HG03103 (cell line): ENCODE data around the gene RERE.

Source experiments
- ATAC-seq: cut with Tn5 transposase; IDR thresholded peaks from one replicate; pipeline ENCODE4 v1.9.1; 2021; ENCODE audit warnings: low read depth; ENCODE audit not compliant: unreplicated experiment

Gene RERE

DNA sequence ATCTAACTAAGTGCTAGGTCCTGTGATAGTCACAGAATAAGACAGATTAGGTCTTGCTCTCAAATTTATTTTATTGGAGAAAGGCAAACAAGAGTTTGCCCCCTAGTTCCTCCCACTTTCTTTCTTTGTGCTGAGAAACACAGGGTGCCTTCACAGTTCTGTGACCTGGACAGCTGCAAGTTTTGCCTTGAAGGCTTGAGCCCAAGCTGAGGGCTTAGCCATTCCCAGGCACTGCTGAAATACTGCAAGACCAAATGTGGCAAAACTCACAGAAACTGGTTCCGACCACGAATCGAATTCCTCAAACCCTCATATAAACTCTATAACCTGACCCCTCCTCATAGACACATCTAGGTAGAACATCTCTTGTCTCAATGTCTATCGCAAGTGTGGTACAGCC is 227.9 kb downstream of the RERE start:
- no peak for ATAC-seq

DNA sequence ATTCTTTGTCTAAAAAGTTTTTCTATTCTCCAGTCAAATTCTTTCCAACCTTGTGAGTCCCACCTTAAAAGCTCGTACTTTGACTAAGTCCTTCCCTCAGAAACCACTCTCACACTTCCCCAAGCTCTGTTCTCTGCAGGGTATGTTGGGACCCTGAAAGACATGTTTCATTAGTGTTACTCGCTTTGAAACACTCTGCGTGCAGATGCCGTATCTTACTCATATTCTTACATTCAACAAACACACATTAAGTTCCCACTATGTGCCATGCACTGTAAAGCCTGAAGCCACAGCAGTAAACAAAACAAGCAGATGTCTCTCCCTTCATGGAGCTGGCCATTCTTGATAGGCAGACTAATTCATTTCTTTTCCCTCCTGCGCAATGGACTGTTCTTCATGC is 229.7 kb downstream of the RERE start:
- no peak for ATAC-seq

DNA sequence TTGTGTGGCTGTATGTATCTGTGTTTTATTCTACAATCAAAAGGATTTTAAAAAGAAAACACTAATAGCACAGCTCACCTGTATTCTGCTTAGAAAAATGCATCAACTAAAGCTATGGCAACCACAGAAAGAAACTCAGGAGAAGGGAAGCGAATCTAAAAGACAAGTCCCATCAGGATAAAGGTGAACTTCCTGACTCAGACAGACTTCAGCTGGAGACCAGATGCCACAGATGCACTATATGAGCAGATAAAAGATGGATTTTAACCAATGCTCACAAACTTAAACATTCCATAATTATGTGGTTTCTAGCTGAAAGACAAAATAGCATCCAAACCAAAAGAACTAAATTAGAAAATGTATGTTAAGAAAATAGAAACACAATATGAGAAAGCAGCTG is 231.0 kb downstream of the RERE start:
- no peak for ATAC-seq

DNA sequence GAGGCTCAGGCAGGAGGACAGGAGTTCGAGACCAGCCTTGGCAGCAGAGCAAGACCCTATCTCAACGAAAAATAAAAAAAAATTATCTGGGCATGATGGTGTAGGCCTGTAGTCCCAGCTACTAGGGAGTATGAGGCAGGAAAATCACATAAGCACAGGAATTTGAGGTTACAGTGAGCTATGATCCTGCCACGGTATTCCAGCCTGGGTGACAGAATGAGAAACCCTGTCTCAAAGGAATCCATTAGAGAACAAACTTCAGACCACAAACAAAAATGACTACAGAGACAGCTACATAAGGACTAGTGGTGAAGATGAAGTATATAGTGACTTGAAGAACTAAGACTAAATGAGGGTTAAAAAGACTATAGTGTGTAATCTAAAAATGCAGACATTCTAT is 233.1 kb downstream of the RERE start:
- no peak for ATAC-seq

DNA sequence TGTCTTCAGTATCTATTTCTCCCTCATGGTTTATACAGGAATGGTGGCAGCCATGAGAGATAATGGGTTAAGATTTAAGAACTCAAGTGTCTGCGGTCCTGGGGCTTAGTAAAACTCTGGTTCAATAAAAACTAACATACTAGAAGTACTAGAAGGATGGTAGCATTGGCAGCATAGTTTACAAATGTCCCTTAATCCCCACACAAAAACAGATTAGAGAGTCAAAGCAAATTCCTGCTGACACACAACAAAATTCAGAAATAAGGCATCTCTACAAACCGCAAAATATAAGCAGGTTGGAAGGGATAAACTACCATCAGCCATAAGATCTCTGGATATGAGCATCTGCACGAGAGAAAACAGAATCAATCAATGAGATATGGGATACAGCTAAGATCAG is 234.4 kb downstream of the RERE start:
- ATAC-seq, result no peak

DNA sequence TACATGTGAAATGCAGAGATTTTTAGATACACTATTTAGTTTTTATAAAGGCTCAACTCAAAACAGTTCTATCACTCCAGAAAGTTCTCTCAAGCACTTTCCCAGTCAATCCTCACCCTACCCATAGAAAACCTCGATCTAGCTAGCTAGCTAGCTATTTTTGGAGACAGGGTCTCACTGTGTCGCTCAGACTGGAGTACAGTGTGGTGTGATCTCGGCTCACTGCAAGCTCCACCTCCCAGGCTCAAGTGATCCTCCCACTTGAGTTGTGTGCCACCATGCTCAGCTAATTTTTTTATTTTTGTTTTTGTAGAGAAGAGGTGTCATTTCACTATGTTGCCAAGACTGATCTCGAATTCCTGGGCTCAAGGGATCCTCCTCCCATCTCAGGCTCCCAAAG is 236.9 kb downstream of the RERE start:
- no peak for ATAC-seq

DNA sequence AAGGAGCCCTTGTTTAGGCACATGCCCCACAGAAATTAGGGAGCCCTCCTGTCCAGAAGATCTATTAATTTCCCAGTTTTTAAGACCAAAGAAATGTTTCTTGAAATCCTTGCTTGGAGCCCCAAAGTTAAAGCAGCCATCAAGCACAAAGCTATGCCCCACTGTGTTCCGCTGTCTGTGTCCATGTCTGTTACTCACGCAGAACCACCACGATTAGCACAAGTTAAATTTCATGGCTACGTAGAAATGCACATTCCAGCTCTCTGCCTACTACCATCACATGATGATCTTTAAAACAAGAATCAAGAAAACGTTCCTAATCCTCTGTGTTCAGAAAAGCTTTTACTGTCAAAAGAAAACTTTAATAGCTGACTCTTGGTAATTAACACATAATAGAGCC is 238.5 kb downstream of the RERE start:
- no peak for ATAC-seq

DNA sequence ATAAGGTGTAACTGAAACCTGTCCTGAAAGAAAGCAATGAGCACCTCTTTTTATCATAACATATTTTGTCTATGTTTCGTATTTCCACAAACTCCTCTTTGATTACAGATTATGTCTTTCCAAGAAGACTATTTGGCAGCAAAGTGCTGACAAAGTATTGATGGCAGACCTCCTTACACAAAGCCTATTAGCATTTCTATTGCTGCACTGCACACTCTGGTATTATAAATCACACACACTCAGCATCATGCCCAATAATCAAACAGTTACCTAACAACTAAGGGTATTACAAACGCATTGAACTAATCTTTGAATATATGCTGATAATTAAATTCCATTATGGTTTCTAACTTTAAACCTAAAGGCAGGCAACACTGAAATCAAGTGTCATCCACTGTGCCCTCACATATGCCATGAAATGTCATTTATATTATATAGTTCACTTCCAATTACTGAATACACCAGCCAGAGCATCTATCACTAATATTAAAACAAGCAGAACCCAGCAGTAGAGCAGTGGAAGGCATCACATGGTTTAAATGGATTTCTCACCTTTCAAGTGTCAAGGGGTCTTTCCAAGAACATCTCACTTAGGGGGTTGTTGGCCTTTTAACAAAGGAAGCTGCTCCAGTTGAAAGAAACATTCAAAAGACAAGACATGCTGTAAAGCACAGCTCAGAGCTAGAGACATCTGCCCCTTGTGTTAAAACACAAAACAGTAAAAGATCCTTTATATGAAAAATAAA is 239.1 kb downstream of the RERE start:
- ATAC-seq, result no peak

DNA sequence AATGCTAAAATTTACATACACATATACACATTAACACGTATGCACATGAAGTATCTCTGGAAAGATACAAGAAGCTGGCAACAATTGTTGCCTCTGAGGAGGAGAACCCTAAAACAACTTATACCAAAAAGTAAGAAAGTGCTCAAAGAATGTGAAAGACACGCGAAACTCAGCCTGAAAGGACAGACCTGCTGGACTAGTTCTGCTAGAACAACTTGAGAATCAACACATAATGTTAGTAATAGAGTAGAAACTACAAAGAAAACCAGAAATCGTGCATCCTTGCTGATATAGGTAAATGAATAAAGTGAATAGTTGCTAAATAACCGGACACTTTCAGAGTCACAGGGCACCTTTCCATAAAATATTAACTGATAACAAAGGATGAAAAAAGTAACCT is 242.5 kb downstream of the RERE start:
- ATAC-seq, result no peak

DNA sequence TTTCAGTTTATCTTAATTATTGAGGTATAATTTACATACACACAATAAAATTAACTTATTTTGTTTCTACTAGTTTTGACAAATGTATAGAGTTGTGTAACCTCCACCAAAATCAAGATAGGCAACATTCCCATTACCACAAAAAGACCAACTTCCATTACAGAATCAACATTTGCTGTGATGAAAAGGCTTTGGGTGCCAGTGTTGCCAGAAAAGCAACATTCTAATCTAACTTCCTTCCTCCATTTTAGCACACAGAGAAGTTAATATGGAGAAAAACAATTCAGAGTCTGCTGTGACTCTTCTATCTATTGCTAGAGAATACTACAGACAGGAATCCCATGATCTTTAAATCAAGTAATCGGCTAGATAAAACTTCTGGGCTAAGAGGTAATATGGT is 245.3 kb downstream of the RERE start:
- ATAC-seq, result no peak

DNA sequence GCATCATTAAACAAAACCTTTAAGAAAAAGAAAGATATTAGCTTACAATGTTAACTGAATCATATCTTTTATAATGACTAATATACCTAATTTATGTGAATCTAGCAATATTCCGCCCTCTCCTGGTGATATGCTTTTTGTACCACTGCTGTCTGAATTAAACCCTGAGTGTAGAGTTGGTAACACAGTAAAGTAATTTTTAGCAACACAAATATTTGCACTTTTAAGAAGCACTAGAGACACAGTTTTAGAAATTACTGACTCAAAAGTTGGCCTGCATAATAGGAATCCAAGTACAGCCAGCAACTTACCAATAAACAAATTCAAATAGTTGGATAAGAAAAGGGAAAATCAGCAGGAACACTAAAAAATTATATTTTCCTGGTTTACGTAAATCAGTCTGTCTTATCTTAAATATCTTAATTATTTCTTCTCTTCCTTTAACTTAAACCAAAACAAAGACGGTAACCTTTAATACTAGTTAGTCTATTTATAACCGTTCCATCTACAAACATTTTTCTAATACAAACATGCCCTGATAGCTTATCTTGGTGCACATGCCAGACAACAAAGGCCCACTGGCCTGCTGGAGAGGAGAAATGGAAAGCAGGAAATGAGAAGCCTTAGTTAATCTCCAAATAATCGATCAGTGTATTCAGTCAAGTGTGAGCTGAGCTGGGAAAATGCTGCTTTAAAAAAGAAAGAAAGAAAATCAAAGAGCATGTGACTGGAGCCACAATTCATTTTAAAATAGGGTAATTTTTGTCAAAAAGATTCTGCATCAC is 246.0 kb downstream of the RERE start:
- ATAC-seq, result no peak

DNA sequence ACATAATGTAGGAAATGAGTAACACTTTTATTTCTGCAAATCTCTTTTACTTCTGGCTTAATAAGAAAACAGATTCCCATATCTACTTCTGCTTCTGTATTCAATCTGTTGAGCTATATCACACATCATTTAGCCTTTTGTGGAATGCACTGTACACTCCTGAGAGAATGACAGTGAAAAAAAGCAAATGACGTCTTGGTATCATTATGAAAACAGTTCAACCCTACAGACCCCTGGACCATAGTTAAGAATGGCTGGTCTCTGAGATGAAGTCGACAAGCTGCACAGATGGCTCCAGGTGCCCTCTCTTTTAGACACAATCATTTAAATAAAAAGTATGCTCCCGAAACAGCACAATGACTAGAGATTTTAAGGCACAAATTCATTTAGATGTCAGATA is 247.0 kb downstream of the RERE start:
- no peak for ATAC-seq

DNA sequence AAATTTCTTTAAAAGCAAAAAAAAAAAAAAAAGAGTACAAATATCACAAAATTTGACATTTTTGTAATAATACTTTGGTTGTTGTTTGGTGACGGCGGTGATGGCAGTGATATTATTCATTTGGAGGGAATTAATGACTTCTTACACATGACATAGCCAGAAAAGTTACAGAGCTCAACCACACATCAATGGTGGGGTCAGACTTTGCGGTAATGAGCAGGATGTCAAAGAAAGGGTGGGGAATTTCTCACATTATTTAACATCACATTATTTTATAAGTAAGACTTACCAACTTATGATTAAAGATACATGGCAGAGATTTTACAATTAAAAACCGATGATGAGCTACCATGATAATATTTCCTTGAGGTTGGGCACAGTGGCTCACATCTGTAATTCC is 248.2 kb downstream of the RERE start:
- no peak for ATAC-seq

DNA sequence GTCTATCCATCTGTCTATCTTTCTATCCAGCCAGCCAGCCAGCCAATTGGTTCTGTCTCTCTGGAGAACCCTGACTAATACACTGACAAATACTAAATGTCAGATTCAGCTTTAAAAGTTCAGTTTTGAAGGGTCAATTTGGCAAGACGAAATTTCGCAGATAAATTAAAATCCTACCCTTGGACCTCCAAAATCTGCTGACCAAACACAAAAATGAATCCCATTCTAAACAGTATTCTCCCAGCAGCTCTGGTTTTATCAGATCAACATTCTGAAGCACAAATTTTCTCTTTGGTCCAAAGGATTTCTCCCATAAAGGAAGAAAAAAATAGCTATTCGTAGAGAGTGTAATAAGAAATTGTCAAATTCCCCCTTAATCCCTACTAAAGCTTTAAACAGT is 248.6 kb downstream of the RERE start:
- ATAC-seq, result no peak

DNA sequence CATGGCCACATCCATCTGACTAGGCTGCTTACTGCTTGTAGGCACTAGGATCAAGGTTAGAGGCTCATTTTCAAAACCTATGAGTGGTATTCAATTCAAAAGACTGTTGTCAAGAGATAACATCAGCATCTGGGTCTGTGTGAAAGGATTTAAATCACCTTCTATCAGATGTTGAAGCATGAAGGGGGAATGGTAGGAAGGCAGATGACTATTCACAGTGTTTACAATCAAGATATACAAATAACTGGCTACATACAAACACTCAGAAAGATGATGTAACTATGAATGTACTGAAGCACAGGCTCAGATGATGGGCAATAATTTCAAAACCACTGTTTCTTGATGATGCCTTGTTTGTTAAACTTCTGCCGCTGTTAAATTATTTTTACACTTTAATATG is 250.3 kb downstream of the RERE start:
- ATAC-seq, result no peak

DNA sequence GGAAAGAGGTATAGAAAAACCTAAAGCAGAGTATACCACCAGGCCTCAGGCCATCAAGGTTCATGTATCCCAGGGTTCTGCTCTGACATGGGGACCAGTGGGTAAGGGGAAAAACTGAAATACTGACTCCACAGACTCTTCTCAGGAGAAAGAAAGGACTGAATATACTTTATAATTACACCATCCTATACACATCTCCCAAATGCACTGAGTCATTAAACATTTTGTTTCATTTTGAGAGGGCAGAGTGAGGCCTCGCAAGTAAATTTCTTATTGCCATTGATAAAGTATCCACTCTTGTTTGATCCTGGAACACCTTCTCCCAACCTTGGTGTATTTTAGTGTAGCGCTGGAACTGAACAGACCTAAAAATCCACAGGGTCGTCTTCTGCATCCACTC is 251.6 kb downstream of the RERE start:
- ATAC-seq, result no peak

DNA sequence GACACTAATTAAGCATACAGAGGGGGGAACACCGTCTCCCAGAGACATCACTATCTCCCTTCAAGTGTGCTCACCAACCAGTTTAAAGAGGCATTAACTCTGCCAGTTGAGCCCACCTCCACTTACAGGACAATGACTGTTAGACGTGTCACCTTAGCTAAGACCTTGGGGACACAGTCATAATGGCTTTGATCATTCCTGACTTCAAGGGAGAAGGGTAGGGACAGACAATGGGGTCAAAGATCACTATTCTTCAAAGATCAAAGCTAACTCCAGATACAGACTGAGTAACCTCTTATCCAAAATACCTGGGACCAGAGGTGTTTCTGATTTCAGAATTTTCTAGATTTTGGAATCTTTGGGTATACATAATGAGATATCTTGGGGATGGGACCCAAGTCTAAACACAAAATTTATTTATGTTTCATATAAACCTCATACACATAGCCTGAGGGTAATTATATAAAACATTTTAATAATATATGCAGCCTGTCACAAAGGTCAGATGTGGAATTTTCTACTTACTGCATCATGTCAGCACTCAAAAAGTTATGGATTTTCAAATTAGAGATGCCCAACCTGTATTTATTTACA is 253.4 kb downstream of the RERE start:
- no peak for ATAC-seq

DNA sequence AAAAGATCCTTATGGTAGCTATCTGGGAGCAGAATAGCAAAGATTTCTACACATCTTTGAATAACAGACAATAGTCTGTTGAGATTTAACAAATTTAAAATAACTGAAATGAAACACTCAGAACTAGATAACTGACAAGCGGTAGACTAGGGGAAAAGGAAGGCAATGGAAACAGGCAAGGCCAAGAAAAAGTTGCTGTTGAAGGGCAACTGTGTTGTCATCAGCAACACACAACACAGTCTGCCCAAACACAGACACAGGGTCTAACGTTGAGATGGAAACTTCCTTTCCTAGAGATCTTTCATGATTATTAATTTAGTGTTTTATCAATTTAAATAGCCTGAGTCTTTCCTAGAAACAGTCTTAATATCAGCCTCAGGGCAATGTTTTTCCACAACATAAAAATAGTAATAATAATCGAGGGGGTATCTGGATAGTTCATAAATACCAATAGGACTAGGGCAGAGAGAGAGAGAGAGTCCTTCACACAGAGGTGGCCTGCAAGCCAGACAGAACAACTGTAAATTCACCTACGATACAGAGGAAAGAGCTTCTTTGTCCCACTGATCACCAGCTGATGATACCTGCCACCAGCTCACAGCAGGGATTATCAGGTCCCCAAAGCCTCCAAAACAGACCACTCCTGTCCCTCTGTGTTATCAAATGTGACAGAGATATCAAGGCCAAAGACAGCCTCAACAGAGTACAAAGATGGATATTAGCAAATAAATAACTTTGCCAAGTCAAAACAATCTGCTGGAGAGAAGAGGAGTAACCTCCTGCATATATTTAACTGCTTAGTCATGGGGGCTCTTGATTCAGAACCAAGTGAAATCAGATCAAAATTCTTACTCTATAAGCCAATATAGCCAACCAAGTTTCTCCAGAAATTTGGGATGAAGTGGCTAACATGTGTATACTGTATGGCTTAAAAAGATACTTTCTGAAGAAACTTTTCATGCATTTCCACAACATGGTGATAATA is 254.3 kb downstream of the RERE start:
- ATAC-seq, result no peak

DNA sequence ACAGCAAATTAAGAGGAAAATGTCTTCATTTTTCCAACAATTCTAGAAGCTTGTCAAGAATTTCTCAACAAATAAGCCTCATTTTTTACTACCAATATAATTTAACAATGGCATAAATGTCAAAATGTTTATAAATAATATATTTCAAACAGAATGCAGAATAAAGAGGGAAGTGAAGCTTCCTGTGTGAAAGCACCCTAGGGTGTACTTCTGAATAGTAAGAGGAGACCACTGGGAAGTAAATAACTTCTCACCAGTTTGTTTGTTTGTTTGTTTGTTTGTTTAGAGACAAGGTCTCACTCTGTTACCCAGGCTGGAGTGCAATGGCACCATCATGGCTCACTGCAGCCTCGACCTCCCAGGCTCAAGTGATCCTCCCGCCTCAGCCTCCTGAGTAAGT is 255.2 kb downstream of the RERE start:
- no peak for ATAC-seq

DNA sequence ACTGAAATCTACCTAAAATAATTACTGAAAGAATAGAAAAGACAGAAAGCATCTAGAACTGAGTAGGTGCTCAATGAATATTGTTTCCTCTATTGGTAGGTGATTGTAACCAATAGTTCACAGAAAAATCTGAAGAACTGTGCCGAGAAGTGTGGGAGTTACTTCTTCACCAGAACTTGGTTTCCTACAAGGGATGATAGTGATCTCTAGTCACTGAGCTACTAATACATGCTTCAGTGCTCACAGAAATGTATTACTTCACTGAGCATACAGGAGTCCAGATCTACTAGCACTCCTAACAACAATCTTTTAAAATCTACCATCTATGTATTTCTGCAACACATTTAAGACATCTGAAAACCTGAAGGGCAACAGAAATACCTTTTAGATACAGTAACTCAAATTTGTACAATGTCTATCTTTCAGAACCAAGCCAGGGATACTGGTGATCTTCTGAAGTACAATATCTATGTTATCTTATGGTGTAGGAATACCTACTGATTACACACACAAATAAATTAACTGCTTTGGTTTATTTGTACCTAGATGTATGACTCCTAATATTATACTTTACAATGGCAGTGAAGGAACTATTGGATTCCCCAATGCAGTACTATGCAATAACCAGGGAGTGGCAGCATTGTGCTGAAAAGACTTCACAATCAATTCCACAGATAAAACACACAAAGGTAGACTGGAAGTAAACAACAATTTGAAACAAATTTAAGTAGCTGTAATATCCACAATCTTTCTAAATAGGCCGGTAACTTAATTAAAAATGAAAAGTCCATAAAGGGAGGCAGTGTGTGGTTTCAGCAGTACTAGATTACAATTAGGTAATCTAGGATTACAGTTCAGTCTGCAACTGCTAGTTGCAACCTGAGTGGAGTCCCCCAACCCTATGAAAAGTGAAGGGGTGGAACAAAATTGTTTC is 256.6 kb downstream of the RERE start:
- ATAC-seq, result no peak
